GM19467 (cell line): ENCODE data around the gene NAA20.

Experiments used
- ATAC-seq: cut with Tn5 transposase; IDR thresholded peaks from one replicate; pipeline ENCODE4 v1.9.1; 2021; ENCODE audit warnings: mild to moderate bottlenecking, moderate library complexity; ENCODE audit not compliant: unreplicated experiment

NAA20 gene

DNA sequence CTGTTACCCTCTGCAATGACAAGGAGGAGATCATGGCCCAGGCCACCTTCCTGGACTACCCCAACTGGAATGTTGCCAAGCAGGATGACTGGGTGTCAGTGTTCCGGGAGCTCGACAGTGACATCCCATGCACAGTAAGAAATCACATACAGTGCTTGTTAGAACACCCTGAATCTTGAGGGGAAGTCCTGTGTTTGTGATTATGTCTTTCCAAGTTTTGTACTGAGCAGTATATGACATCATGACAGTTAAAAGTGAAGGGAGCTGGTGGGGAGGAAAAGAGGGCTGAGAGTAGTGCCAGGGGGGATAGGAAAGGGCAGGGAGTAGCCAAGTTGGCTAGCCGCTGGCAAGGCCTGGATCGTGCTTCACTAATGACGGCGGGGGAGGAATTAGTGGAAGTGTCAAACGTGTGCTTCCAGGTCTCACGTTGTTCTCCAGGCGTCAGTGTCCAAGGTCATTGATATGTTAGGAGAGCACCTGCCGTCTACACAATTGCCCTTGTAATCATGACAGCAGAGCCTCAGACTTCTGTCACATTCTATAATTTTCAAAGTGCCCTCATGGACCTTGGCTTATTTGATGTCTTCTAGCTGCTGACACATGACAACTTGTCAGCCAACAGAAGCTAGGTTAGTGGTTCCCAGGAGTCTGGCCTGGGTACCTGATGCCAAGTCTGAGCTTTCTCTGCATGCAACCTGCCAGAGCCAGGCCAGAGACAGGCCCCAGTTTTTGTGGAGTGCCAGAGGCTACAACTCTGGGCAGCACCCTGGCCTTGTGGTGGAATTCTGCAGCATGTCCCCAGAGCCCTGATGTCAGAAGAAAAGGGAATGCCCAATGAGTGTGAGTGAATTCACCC, 53.9 kb downstream of the NAA20 start:
- no peak for ATAC-seq

GRCh38 chr20:20073801-20074371, 56.7 kb downstream of the NAA20 start:
- no peak for ATAC-seq

DNA sequence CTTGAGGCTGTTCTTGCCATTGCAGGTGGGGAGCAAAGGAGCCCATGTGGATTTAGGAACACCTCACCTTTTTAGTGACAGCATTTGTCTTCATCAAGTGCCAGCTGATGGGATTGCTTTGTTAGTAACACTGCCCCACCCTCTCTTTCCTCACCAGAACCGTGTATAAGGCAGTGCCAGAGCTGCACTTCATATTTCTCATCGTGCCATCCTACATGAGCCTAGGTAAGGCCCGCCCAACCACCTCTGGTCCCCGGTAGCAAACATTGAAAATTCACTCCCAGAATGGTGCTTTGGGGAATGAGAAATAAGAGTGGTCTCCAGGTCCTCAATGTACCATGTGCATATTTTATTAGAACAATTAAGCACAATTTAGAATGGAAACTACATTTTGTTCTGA, 57.9 kb downstream of the NAA20 start:
- ATAC-seq = no peak

- no peak for ATAC-seq
Observed at GRCh38 chr20:20076297-20077065, 59.3 kb downstream of the NAA20 start.

- ATAC-seq = no peak
Observed at GRCh38 chr20:20078041-20078440, 60.9 kb downstream of the NAA20 start.

DNA sequence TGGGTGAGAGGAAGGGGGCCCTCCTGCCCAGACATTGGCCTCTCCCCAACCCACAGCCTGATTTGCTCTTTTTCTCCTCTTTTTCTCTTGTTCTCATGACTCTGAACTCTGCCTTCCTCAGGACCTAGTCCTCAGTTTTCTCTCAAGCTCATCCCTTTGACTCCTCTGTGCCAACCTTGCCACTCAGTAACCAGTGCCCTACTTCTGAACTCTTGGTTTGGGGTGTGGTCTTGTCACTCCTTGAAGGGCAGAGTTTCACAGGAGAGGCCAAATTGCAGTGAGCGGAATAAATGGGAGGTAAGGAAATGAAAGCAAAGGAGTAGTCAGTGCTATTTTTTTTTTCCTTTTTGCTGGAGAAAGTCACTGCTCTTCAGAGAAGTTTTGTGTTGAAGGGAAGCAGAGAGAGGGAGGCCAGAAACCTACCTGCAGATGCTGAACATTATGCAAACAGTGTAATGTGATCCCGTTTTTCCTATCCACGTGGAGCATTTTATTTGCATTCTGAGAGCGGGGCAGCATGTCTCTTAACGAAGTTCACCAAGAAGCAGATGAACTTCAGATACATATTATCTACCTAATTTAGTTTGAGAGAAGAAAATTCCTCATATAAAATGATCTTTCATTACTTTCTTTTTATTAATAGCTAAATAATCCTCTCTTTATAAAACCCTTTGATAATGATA, 62.1 kb downstream of the NAA20 start:
- ATAC-seq = no peak
